ENCODE results near the gene CFL1. TPM values are rescaled to one million over a fixed set of nuclear protein-coding genes. Genes with fewer than 3 reads are reported as not detected.
"Not testable (repeated sequence)": the region's sequence is repeated elsewhere in the genome, so short reads cannot be mapped to it uniquely, and the experiment has no call there.

CFL1 gene
- polyA plus RNA-seq, 1 donor, result 688 TPM

- DNase-seq, result no peak
Observed at GRCh38 chr11:65844231-65844872, 13.6 kb downstream of the CFL1 start.

- DNase-seq, result no peak
Observed at GRCh38 chr11:65843811-65844210, 14.2 kb downstream of the CFL1 start.

- DNase-seq, result no peak
Observed at GRCh38 chr11:65842144-65842543, 15.8 kb downstream of the CFL1 start.

- no peak for DNase-seq
Observed at GRCh38 chr11:65834202-65834601, 23.8 kb downstream of the CFL1 start.

GRCh38 chr11:65833297-65834030, 24.5 kb downstream of the CFL1 start, which contains the start of gene SNX32:
TSS of gene SNX32 (plus strand) at chr11:65833963. CDS start at chr11:65834066, 103 bp downstream.
- DNase-seq, result peak; percentile 95

GRCh38 chr11:65832231-65832630, 25.7 kb downstream of the CFL1 start:
- DNase-seq, result not testable (repeated sequence)

GRCh38 chr11:65829459-65829858, 28.5 kb downstream of the CFL1 start:
- no peak for DNase-seq

- DNase-seq, result no peak
Observed at GRCh38 chr11:65826984-65827735, 30.8 kb downstream of the CFL1 start.

GRCh38 chr11:65822776-65823528, 35.0 kb downstream of the CFL1 start:
- no peak for DNase-seq

GRCh38 chr11:65821107-65821506, 36.9 kb downstream of the CFL1 start:
- DNase-seq, result no peak

GRCh38 chr11:65817835-65818680, 39.9 kb downstream of the CFL1 start:
- DNase-seq, result peak; percentile 87

GRCh38 chr11:65817312-65817834, 40.6 kb downstream of the CFL1 start:
- peak; percentile 33 for DNase-seq

- no peak for DNase-seq
Observed at GRCh38 chr11:65816696-65817095, 41.3 kb downstream of the CFL1 start.

GRCh38 chr11:65814986-65815565, 42.9 kb downstream of the CFL1 start:
- DNase-seq, result no peak

GRCh38 chr11:65814131-65814985, 43.6 kb downstream of the CFL1 start:
- no peak for DNase-seq

GRCh38 chr11:65811764-65812475, 46.1 kb downstream of the CFL1 start:
- no peak for DNase-seq

- DNase-seq, result no peak
Observed at GRCh38 chr11:65810046-65810868, 47.7 kb downstream of the CFL1 start.

GRCh38 chr11:65809496-65809895, 48.5 kb downstream of the CFL1 start:
- no peak for DNase-seq

Data from left kidney (tissue), 2 donors.